ENCODE measurements around the gene ANXA9.

ANXA9 gene

DNA sequence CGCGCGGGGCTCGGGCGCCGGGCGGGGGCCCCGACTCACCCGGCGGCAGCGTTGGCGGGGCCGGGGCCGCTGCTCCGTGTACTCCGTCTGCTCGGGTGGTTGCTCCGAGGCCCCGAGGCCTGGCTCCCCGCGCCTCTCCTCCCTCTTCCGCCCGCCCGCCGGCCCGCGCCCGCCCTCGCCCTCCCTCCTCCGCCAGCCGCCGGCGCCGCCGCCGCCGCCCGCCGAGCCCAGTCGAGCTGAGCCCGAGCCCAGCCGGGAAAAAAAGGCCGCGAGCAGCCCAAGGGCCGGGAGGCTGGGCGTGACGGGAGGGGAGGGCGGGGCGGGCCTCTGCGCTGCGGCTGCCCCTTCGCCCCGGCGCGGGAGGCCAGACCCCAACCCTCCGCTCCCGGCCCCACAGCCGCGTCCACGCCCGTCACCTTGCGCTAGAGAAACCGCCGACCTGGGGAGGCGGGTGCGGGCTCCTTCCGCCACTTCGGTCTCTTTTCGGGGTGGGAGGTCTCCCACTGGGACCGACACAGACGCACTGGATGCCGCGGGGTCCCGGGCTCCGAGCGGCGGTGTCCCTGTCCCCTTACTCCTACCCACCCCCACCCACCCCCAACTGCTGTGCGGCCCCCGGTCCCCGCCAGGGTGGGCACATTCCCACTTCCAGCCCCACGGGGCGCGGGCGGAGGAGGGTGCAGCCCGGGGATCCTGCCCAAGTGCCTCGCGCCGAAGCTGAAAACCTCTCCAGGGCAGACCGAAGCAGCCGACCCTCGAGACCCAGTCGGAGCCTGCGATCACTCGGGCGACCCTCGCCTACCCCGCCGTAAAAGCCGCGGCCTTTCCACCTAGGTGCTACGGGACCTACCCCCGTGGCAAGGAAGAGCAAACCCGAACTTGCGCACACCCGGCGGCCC is 7.3 kb upstream of the ANXA9 start, which contains the start of gene CERS2:
Gene CERS2, minus strand, starts transcription at position 256 of the 899 bp plus-strand sequence. CDS start 5,745 bp downstream, outside the sequence.
- Histone ChIP-seq H3K9me3 (no peaks in the 10 kb centered on the region), H3K27ac (peak within 1 kb of the TSS; percentile 97), H3K36me3 (no peaks in the 10 kb centered on the region), H3K27me3 (no peaks in the 10 kb centered on the region), H3K4me3 (ENCODE audit: low read depth in 1 of 2, low read length in 1 of 2) (peak within 1 kb of the TSS; percentile 79 to 90), H3K4me1 (ENCODE audit: control insufficient read depth in 1 of 2, insufficient read depth in 1 of 2, low read depth in 1 of 2, low read length in 1 of 2) (peaks cover 80 to 88% of the 10 kb centered on the region in 2 experiments)
- TF ChIP-seq, protein P1, sequence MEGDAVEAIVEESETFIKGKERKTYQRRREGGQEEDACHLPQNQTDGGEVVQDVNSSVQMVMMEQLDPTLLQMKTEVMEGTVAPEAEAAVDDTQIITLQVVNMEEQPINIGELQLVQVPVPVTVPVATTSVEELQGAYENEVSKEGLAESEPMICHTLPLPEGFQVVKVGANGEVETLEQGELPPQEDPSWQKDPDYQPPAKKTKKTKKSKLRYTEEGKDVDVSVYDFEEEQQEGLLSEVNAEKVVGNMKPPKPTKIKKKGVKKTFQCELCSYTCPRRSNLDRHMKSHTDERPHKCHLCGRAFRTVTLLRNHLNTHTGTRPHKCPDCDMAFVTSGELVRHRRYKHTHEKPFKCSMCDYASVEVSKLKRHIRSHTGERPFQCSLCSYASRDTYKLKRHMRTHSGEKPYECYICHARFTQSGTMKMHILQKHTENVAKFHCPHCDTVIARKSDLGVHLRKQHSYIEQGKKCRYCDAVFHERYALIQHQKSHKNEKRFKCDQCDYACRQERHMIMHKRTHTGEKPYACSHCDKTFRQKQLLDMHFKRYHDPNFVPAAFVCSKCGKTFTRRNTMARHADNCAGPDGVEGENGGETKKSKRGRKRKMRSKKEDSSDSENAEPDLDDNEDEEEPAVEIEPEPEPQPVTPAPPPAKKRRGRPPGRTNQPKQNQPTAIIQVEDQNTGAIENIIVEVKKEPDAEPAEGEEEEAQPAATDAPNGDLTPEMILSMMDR (IDR thresholded peaks at IDR 0.05) = no peak

DNA sequence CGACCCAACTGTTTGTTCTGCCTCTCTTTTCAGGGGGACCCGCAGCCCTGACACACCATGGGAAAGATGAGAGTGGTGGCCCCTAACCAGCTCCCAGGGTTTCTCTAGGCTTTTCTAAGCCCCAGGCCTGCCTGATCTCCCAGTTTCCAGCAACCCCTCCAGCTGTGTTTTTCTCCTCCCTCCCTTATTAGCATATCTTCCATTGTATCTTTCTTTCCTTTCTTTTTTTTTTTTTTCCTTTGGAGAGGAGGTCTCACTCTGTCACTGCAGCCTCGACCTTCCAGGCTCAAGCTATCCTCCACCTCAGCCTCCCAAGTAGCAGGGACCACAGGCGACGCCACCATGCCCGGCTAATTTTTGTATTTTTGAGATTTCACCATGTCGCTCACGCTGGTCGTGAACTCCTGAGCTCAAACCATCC is 5.7 kb upstream of the ANXA9 start:
- Histone ChIP-seq H3K36me3 (no peaks in the 10 kb centered on the region), H3K4me3 (ENCODE audit: low read depth in 1 of 2, low read length in 1 of 2) (peak overlapping the region; percentile 58 to 79), H3K9me3 (no peaks in the 10 kb centered on the region), H3K27ac (peak overlapping the region; percentile 97), H3K4me1 (ENCODE audit: control insufficient read depth in 1 of 2, insufficient read depth in 1 of 2, low read depth in 1 of 2, low read length in 1 of 2) (peaks cover 74 to 79% of the 10 kb centered on the region in 2 experiments), H3K27me3 (no peaks in the 10 kb centered on the region)
- TF ChIP-seq, protein P1 (IDR thresholded peaks at IDR 0.05) = no peak

DNA sequence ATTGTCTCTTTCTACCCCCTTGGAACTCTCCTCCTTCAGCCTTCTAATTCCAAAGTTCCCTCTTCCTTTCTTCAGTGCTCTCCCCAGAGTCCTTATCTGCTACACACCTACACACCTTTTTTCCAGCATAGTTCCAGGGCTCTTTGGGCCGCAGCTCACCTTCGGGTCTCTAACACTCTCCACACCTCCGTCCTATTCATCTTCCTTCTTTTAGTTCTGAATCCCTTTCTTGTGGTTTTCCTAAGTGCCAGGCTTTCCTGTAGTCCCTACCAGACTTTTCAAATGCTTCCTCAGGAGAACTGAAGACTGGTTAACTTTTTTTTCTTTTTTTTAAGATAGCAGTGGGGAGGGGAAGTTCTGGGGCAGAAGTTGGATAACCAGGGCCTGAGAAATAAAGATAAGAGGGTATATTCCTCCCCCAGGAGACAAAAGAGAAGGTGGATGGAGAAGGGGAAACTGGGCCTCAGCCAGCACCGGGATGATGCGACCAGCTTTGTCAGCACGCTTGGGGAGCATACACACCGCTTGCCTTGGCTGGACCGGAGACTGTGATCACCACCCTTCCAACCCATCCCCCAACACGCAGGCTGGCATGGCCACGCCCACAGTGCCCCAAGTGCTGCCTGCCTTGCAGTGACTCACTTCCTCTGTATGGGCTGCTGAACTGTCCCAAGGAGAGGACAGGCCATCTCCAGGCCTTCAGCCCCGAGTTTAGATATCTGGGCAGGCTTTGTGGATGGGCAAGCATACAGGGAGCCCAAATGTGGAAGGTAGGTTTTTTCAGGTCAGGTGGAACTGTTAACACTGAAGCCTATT is 5.0 kb upstream of the ANXA9 start:
- Histone ChIP-seq H3K36me3 (no peaks in the 10 kb centered on the region), H3K4me3 (ENCODE audit: low read depth in 1 of 2, low read length in 1 of 2) (peak overlapping the region; percentile 58 to 79), H3K9me3 (no peaks in the 10 kb centered on the region), H3K27me3 (no peaks in the 10 kb centered on the region), H3K4me1 (ENCODE audit: control insufficient read depth in 1 of 2, insufficient read depth in 1 of 2, low read depth in 1 of 2, low read length in 1 of 2) (peaks cover 67 to 72% of the 10 kb centered on the region in 2 experiments), H3K27ac (peak overlapping the region; percentile 97)
- TF ChIP-seq, protein P1 (IDR thresholded peaks at IDR 0.05) = peak; percentile 25

DNA sequence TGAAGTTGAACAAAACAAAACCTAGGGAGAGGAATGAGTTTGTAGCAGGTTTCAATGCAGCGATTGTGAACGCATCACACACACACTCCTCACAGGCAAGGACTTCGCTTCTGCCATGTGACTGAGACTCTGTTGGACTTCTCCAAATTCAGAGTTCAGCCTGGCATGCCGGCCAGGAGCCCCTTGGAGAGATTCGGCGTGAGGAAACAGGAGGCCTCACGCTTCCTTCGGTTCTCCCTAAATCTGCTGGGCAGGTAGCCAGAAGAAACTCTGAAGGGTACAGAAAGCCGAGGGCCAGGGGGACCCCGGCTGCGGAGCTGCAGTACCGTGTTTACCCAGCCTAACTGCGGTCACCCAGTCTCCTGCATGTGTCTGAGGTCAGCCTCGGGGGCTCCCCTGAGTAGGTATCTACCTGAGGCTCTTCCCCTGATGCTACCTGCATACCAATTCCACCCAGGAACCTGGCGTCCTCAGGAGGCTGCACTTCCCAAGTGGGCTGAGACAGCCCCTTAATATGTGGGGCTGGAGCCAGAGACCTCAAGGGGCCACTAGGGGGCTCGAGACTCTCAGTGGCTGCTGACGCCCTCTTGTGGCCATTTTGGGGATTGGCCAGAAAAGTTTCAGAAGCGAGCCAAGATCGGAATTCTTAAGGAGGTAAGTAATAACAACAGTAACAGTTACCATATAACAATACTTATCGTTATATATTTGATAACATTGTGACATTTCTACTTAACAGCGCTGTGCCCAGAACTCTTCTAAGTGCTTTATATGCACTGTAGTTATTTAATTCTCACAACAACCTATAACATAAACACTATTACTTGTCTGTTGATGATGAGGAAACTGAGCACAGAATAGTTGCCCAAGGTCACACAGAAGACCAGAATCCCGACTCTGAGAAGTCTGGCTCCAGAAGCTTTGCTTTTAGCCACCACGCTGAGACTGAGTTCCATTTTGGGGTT is 2.7 kb upstream of the ANXA9 start:
- Histone ChIP-seq H3K9me3 (no peaks in the 10 kb centered on the region), H3K4me3 (ENCODE audit: low read depth in 1 of 2, low read length in 1 of 2) (peak overlapping the region; percentile 41 to 79), H3K4me1 (ENCODE audit: control insufficient read depth in 1 of 2, insufficient read depth in 1 of 2, low read depth in 1 of 2, low read length in 1 of 2) (peaks cover 49 to 53% of the 10 kb centered on the region in 2 experiments), H3K27ac (peak overlapping the region; percentile 97), H3K36me3 (no peaks in the 10 kb centered on the region), H3K27me3 (no peaks in the 10 kb centered on the region)
- TF ChIP-seq, protein P1 (IDR thresholded peaks at IDR 0.05) = peak; percentile 99
